Endothelial cell (in vitro differentiated cells): Measurements from ENCODE around the gene DCLK2. TPM values are rescaled to one million over a fixed set of nuclear protein-coding genes. Genes with fewer than 3 reads are reported as not detected.

ENCODE experiments used
- DNase-seq: peaks from one replicate; pipeline ENCODE4 v3.0.0; 2021; ENCODE audit warnings: low spot score
- H3K27ac Mint-ChIP-seq: one replicate; pipeline ENCODE4 v1.8.0; 2021; ENCODE audit warnings: mixed read lengths, inconsistent platforms; ENCODE audit not compliant: unreplicated experiment
- H3K27me3 Mint-ChIP-seq: one replicate; pipeline ENCODE4 v1.8.0; 2021; ENCODE audit warnings: mild to moderate bottlenecking, moderate library complexity, mixed read lengths, inconsistent platforms; ENCODE audit not compliant: unreplicated experiment
- H3K36me3 Mint-ChIP-seq: one replicate; pipeline ENCODE4 v1.8.0; 2021; ENCODE audit warnings: mild to moderate bottlenecking, low read depth, mixed read lengths, inconsistent platforms; ENCODE audit not compliant: unreplicated experiment
- H3K4me1 Mint-ChIP-seq: one replicate; pipeline ENCODE4 v1.8.0; 2021; ENCODE audit warnings: mild to moderate bottlenecking, mixed read lengths, inconsistent platforms; ENCODE audit not compliant: unreplicated experiment
- H3K4me3 Mint-ChIP-seq: one replicate; pipeline ENCODE4 v1.8.0; 2021; ENCODE audit warnings: mild to moderate bottlenecking, mixed read lengths, inconsistent platforms; ENCODE audit not compliant: unreplicated experiment
- H3K9me3 Mint-ChIP-seq: one replicate; pipeline ENCODE4 v1.8.0; 2021; ENCODE audit warnings: mixed read lengths, inconsistent platforms; ENCODE audit not compliant: unreplicated experiment
- total RNA-seq: library from RNA; stranded (reverse); fragmentation: NEBNext Ultra II Directional; extraction: Animal tissue kit (Norgen Biotek cat#: 25700); gene quantifications from one replicate; pipeline ENCODE4 v1.2.1, GENCODE V29; 2021; ENCODE audit not compliant: unreplicated experiment
- TF ChIP-seq, protein P1 (sequence below): fragments of 200-600 bp; sonication (generic); IDR thresholded peaks from one replicate; pipeline ENCODE4 v1.5.0; 2021; ENCODE audit warnings: antibody characterized with exemption; ENCODE audit not compliant: unreplicated experiment

The DCLK2 gene
- total RNA-seq, 1 donor from 2014 or later: 7.8 TPM

DNA sequence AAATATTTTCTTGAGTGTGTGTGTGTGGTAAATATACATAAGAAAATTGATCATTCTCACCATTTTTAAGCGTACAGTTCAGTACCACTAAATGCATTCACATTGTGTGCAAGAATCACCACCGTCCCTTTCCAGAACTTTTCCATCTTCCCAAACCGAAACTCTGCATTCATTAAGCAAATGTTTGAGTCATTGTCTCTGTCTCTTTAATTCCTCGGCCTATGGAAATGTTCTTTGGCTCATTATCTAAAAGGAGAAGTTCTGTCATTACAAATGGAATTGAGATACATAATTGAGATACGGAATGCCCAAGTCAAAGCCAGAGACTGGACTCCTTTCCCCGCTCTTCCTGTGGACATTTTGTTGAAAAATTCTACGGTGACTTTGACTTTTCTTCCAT lies 168.9 kb downstream of the DCLK2 start:
- H3K9me3 Mint-ChIP-seq: no peaks in the 10 kb centered on the region
- H3K4me3 Mint-ChIP-seq: no peak overlapping the region
- H3K4me1 Mint-ChIP-seq: peaks cover 6% of the 10 kb centered on the region
- TF ChIP-seq, protein P1, sequence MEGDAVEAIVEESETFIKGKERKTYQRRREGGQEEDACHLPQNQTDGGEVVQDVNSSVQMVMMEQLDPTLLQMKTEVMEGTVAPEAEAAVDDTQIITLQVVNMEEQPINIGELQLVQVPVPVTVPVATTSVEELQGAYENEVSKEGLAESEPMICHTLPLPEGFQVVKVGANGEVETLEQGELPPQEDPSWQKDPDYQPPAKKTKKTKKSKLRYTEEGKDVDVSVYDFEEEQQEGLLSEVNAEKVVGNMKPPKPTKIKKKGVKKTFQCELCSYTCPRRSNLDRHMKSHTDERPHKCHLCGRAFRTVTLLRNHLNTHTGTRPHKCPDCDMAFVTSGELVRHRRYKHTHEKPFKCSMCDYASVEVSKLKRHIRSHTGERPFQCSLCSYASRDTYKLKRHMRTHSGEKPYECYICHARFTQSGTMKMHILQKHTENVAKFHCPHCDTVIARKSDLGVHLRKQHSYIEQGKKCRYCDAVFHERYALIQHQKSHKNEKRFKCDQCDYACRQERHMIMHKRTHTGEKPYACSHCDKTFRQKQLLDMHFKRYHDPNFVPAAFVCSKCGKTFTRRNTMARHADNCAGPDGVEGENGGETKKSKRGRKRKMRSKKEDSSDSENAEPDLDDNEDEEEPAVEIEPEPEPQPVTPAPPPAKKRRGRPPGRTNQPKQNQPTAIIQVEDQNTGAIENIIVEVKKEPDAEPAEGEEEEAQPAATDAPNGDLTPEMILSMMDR: no peak
- no peak for DNase-seq
- no peak overlapping the region for H3K27ac Mint-ChIP-seq
- no peaks in the 10 kb centered on the region for H3K36me3 Mint-ChIP-seq
- H3K27me3 Mint-ChIP-seq: peaks cover 2% of the 10 kb centered on the region

DNA sequence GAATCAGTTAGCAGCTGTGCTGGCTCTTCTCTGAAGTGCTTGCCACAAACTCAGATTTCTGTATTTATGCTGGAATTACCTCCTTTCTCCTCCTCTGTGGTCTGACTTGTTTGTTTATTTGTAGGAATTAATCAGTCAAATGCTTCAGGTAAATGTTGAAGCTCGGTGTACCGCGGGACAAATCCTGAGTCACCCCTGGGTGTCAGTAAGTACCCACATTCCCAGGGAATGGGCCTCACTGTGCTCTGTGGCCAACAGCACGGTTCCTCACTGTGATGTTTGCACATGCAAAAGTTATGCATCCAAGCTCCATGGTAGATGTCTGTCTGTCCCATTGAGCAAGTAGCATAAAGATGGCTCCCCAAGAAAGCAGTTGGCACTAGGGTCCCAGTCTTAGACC lies 169.9 kb downstream of the DCLK2 start:
- Mint-ChIP-seq H3K4me1 (peaks cover 6% of the 10 kb centered on the region), H3K27me3 (peaks cover 2% of the 10 kb centered on the region), H3K27ac (no peak overlapping the region), H3K9me3 (no peaks in the 10 kb centered on the region), H3K36me3 (peaks cover 5% of the 10 kb centered on the region), H3K4me3 (no peak overlapping the region)
- no peak for DNase-seq
- TF ChIP-seq, protein P1: no peak

DNA sequence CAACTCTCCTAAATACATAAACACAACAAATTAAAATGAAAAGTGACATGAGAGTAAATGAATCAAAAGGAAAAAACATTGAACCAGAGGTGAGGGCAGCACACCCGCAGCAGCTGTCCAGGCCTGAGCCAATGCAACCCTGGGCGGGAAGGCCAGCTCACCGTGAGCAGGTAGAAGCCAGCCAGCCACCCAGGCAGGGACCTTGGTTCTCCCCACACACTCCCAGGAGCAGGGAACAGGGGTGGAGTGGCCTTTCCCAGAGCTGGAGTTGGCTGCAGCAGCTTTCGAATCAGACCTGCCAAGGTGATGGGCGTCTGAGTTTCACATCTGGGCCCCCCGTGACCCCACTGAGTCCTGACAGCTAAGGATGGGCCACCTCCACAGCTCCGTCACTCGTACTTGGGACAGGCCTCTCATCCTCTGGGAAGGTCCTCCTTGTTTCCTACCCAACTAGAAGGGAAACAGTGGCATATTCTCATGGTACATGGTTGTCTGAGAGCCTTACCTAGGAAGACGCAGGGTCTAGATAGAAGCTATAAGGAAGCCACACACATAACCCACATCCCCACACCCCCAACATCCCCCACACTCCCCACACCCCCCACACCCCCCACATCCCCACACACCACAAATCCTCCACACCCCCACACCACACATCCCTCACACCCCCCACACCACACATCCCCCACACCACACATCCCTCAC lies 172.2 kb downstream of the DCLK2 start:
- H3K36me3 Mint-ChIP-seq: peaks cover 18% of the 10 kb centered on the region
- TF ChIP-seq, protein P1: no peak
- no peak overlapping the region for H3K27ac Mint-ChIP-seq

DNA sequence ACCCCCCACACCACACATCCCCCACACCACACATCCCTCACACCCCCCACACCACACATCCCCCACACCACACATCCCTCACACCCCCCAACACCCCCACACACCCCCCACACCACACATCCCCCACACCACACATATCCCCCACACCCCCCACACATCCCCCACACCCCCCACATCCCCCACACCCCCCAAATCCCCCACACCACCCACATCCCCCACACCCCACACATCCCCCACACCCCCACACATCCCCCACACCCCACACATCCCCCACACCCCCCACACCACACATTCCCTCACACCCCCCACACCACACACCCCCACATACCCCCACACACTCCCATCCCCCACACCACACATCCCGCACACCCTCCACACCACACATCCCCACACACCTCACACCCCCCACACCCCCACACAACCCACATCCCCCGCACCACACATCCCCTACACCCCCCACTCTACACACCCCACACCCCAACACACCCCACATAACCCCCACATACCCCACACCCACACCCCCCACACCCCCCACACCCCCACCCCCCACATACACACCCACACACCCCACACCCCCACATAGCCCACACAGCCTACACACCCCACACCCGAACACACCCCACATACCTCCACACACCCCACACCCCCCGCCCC lies 172.9 kb downstream of the DCLK2 start:
- H3K4me1 Mint-ChIP-seq: peaks cover 6% of the 10 kb centered on the region
- H3K27ac Mint-ChIP-seq: no peak overlapping the region
- TF ChIP-seq, protein P1: no peak

More for the DNA sequence above, 172.2 kb downstream of the DCLK2 start:
- no peaks in the 10 kb centered on the region for H3K9me3 Mint-ChIP-seq
- H3K4me3 Mint-ChIP-seq: peak overlapping the region; percentile 56
- H3K4me1 Mint-ChIP-seq: peaks cover 6% of the 10 kb centered on the region
- DNase-seq: no peak
- peaks cover 8% of the 10 kb centered on the region for H3K27me3 Mint-ChIP-seq

DNA sequence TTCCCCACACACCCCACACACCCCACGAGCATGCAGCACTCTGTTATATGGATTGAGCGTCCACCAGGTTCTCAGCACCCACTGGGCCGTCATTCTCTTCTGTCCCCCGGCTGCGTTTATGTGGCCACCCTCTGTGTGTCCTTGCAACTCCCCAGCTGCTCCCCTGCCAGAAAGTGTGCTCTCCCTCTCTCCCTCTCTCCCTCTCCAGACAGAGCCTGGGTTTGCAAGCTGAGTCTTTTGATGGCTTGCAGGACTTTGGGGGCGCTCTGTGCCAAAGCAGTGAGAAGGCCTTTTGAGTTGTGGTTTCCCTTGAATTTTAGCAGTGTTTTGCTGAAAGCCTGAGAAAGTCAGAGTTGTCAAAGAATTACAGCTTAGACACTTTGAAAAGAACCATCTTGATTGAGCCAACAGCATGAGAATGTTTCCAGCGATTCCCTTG lies 173.5 kb downstream of the DCLK2 start:
- Mint-ChIP-seq H3K4me3 (no peak overlapping the region), H3K9me3 (no peaks in the 10 kb centered on the region), H3K4me1 (peaks cover 6% of the 10 kb centered on the region), H3K27ac (no peak overlapping the region), H3K27me3 (peaks cover 8% of the 10 kb centered on the region), H3K36me3 (peaks cover 21% of the 10 kb centered on the region)
- DNase-seq: peak; percentile 19
- TF ChIP-seq, protein P1: no peak

More for the DNA sequence above, 172.9 kb downstream of the DCLK2 start:
- DNase-seq: no peak
- H3K27me3 Mint-ChIP-seq: peaks cover 8% of the 10 kb centered on the region
- H3K9me3 Mint-ChIP-seq: no peaks in the 10 kb centered on the region
- peaks cover 18% of the 10 kb centered on the region for H3K36me3 Mint-ChIP-seq
- H3K4me3 Mint-ChIP-seq: no peak overlapping the region
